Endothelial cell (in vitro differentiated cells): ENCODE data around the gene KIAA1755. TPM values are rescaled to one million over a fixed set of nuclear protein-coding genes. Genes with fewer than 3 reads are reported as not detected.

Experiments used
- DNase-seq: peaks from one replicate; pipeline ENCODE4 v3.0.0; 2021; ENCODE audit warnings: low spot score
- H3K27ac Mint-ChIP-seq: one replicate; pipeline ENCODE4 v1.8.0; 2021; ENCODE audit warnings: mixed read lengths, inconsistent platforms; ENCODE audit not compliant: unreplicated experiment
- H3K27me3 Mint-ChIP-seq: one replicate; pipeline ENCODE4 v1.8.0; 2021; ENCODE audit warnings: mild to moderate bottlenecking, moderate library complexity, mixed read lengths, inconsistent platforms; ENCODE audit not compliant: unreplicated experiment
- H3K36me3 Mint-ChIP-seq: one replicate; pipeline ENCODE4 v1.8.0; 2021; ENCODE audit warnings: mild to moderate bottlenecking, low read depth, mixed read lengths, inconsistent platforms; ENCODE audit not compliant: unreplicated experiment
- H3K4me1 Mint-ChIP-seq: one replicate; pipeline ENCODE4 v1.8.0; 2021; ENCODE audit warnings: mild to moderate bottlenecking, mixed read lengths, inconsistent platforms; ENCODE audit not compliant: unreplicated experiment
- H3K4me3 Mint-ChIP-seq: one replicate; pipeline ENCODE4 v1.8.0; 2021; ENCODE audit warnings: mild to moderate bottlenecking, mixed read lengths, inconsistent platforms; ENCODE audit not compliant: unreplicated experiment
- H3K9me3 Mint-ChIP-seq: one replicate; pipeline ENCODE4 v1.8.0; 2021; ENCODE audit warnings: mixed read lengths, inconsistent platforms; ENCODE audit not compliant: unreplicated experiment
- total RNA-seq: library from RNA; stranded (reverse); fragmentation: NEBNext Ultra II Directional; extraction: Animal tissue kit (Norgen Biotek cat#: 25700); gene quantifications from one replicate; pipeline ENCODE4 v1.2.1, GENCODE V29; 2021; ENCODE audit not compliant: unreplicated experiment
- TF ChIP-seq, protein P1 (sequence below): fragments of 200-600 bp; sonication (generic); IDR thresholded peaks from one replicate; pipeline ENCODE4 v1.5.0; 2021; ENCODE audit warnings: antibody characterized with exemption; ENCODE audit not compliant: unreplicated experiment

KIAA1755 gene
- total RNA-seq, 1 donor from 2014 or later: not detected

GRCh38 chr20:38225900-38226263 lies 34.7 kb downstream of the KIAA1755 start:
- no peak for DNase-seq
- Mint-ChIP-seq H3K4me3 (no peak overlapping the region), H3K9me3 (no peaks in the 10 kb centered on the region), H3K27me3 (peaks cover 3% of the 10 kb centered on the region), H3K36me3 (no peaks in the 10 kb centered on the region), H3K27ac (no peak overlapping the region), H3K4me1 (peaks cover 11% of the 10 kb centered on the region)
- TF ChIP-seq, protein P1, sequence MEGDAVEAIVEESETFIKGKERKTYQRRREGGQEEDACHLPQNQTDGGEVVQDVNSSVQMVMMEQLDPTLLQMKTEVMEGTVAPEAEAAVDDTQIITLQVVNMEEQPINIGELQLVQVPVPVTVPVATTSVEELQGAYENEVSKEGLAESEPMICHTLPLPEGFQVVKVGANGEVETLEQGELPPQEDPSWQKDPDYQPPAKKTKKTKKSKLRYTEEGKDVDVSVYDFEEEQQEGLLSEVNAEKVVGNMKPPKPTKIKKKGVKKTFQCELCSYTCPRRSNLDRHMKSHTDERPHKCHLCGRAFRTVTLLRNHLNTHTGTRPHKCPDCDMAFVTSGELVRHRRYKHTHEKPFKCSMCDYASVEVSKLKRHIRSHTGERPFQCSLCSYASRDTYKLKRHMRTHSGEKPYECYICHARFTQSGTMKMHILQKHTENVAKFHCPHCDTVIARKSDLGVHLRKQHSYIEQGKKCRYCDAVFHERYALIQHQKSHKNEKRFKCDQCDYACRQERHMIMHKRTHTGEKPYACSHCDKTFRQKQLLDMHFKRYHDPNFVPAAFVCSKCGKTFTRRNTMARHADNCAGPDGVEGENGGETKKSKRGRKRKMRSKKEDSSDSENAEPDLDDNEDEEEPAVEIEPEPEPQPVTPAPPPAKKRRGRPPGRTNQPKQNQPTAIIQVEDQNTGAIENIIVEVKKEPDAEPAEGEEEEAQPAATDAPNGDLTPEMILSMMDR: no peak

DNA sequence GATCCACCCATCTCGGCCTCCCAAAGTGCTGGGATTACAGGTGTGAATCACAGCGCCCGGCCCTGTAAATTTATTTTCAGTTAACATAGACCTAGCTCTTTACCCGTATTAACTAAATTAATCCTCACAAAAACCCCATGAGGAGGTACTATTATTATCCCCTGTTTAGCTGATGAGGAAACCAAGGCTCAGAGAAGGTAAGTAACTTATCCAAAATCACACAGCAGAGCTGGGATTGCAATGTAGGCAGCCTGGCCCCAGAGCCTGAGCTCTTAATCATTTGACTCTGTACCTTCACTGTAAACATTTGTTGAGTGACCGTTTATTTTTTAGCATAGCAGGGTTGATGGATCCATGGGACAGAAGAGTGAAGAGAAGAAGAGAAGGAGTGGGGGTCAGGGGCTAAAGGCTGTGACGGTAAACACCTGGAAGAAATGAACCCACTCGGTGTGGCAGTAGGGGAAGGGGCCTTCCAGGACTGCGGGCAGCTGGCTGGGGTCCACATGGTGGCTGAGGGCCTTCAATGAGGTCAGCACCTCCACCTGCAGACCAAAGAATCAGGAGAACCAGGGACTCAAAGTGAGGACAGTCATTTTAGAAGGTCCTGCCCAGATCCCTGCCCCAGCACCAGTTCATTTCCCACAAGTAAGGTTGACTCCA lies 35.2 kb downstream of the KIAA1755 start:
- TF ChIP-seq, protein P1: no peak
- Mint-ChIP-seq H3K36me3 (no peaks in the 10 kb centered on the region), H3K27ac (no peak overlapping the region), H3K27me3 (peaks cover 3% of the 10 kb centered on the region), H3K4me3 (no peak overlapping the region), H3K9me3 (no peaks in the 10 kb centered on the region), H3K4me1 (peaks cover 11% of the 10 kb centered on the region)
- no peak for DNase-seq

DNA sequence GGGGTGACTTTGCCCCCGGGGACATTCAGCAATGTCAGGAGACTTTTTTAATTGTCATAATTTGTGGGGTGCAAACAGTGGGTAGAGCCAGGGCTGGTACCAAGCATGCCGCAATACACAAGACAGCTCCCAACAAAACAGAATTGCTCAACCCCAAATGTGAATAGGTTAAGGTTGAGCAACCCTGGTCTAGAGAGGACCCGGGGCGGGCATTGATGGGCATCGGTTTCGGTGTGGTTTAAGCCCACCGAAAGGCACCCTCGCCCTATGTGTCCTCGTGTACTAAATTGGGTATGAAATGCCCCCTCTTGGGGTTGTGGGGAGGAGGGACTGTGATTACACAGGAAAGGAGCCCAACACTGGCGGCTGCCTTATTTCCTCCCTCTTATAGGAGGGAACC lies 36.0 kb downstream of the KIAA1755 start:
- Mint-ChIP-seq H3K4me1 (peaks cover 11% of the 10 kb centered on the region), H3K27ac (no peak overlapping the region), H3K4me3 (no peak overlapping the region), H3K9me3 (no peaks in the 10 kb centered on the region), H3K36me3 (no peaks in the 10 kb centered on the region), H3K27me3 (peaks cover 3% of the 10 kb centered on the region)
- TF ChIP-seq, protein P1: no peak
- DNase-seq: no peak

GRCh38 chr20:38223743-38224100 lies 36.8 kb downstream of the KIAA1755 start:
- no peaks in the 10 kb centered on the region for H3K9me3 Mint-ChIP-seq
- H3K4me1 Mint-ChIP-seq: peaks cover 11% of the 10 kb centered on the region
- no peak overlapping the region for H3K4me3 Mint-ChIP-seq
- no peaks in the 10 kb centered on the region for H3K36me3 Mint-ChIP-seq
- DNase-seq: no peak
- H3K27me3 Mint-ChIP-seq: peaks cover 3% of the 10 kb centered on the region
- TF ChIP-seq, protein P1: no peak
- H3K27ac Mint-ChIP-seq: no peak overlapping the region

DNA sequence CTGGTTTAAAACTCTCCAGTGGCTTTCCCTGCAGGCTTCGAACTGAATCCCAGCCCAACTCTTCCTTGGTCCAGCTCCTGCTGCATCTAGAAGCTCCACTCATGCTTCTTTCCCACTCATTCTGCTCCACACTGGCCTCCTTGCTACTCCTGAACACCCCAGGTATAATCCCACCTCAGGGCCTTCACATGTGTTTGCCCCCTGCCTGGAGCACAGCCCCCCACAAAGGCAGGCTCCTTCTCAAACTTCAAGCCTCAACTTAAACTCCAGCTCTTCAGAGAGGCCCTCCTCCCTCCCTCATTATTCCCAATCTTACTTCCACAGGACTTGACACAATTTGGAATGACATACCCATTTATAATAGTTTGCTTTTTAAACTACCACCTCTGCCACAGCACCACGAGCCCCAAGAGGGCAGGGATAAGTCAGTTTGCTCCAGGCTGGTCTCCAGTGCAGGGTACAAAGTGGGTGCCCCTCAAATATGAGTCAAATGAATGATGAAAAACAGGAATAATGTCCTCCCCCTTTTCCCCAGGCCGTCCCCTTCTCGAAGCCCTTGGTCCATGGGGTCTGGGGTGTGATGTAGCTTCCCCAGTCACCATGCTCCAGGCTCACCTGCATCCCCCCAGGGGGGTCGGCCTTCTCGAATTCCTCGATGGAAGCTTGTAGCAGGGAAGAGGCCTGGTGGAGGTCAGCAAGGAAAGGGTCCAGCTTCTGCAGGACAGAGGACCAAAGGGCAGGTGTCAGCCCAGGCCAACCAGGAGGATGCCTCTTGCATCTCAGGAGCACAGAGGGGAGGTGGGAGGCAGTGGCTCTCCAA lies 37.4 kb downstream of the KIAA1755 start:
- Mint-ChIP-seq H3K4me3 (no peak overlapping the region), H3K36me3 (no peaks in the 10 kb centered on the region), H3K27ac (no peak overlapping the region), H3K27me3 (peaks cover 3% of the 10 kb centered on the region), H3K9me3 (no peaks in the 10 kb centered on the region), H3K4me1 (peaks cover 11% of the 10 kb centered on the region)
- DNase-seq: no peak
- TF ChIP-seq, protein P1: no peak
